ENCODE data around the gene CCSAP. TPM values are rescaled to one million over a fixed set of nuclear protein-coding genes. Genes with fewer than 3 reads are reported as not detected.
A peak's percentile ranks its signal among the peaks of the same experiment; 100 is the strongest.

The CCSAP gene
- total RNA-seq, 1 experiment from 2014 or later, result 8.5 TPM

- no peaks in the 10 kb centered on the region for H3K27me3 ChIP-seq (ENCODE audit: insufficient read depth, low read length)
- no peak overlapping the region for H3K4me2 ChIP-seq (ENCODE audit: insufficient read depth, insufficient read length, low read length)
- H3T11ph ChIP-seq (ENCODE audit: low read length), result no peak overlapping the region
- H3K9me3 ChIP-seq (ENCODE audit: control insufficient read depth, low read depth, low read length), result no peaks in the 10 kb centered on the region
- no peaks in the 10 kb centered on the region; the same call in 1 of the 2 replicates for H3K79me2 ChIP-seq (ENCODE audit: insufficient read depth, low read length)
- H3K18ac ChIP-seq (ENCODE audit: insufficient read length, low read depth, low read length), result no peak overlapping the region
- H2AFZ ChIP-seq (ENCODE audit: low read length), result no peak overlapping the region
- H2BK120ac ChIP-seq (ENCODE audit: low read depth, low read length, poor library complexity, severe bottlenecking), result no peak overlapping the region
- no peak overlapping the region for H3K4me3 Mint-ChIP-seq
- H3K14ac ChIP-seq (ENCODE audit: insufficient read depth, low read length), result no peak overlapping the region
- H3K27ac ChIP-seq (ENCODE audit: insufficient read length, low read depth, low read length), result no peak overlapping the region
- H3K27me3 Mint-ChIP-seq (ENCODE audit: low read depth), result no peaks in the 10 kb centered on the region
- H3K23ac ChIP-seq (ENCODE audit: insufficient read length, low read depth, low read length), result no peak overlapping the region
- no peak overlapping the region for H4K91ac ChIP-seq (ENCODE audit: insufficient read length, low read depth, low read length)
- peaks cover 2 to 26% (median 21%) of the 10 kb centered on the region in 3 experiments; a peak in 6 of 7 replicates for H3K36me3 Mint-ChIP-seq (ENCODE audit: insufficient read depth in 1 of 3, low read depth in 3 of 3)
- H3K9me3 Mint-ChIP-seq, result no peaks in the 10 kb centered on the region
- no peak overlapping the region for H4K8ac ChIP-seq (replicated peaks; ENCODE audit: insufficient read length, low read depth, low read length)
- H4K5ac ChIP-seq (ENCODE audit: insufficient read length, low read depth, low read length), result no peak overlapping the region
- no peak overlapping the region for H2BK5ac ChIP-seq (ENCODE audit: insufficient read length, low read length)
- H2AK5ac ChIP-seq (ENCODE audit: insufficient read length, low read length), result no peak overlapping the region
- no peaks in the 10 kb centered on the region for H3K4me1 ChIP-seq (ENCODE audit: insufficient read depth, low read length)
- H2BK12ac ChIP-seq (ENCODE audit: insufficient read length, low read depth, low read length), result no peak overlapping the region
- DNase-seq, result no peak
- H2BK15ac ChIP-seq (ENCODE audit: low read depth, low read length), result no peak overlapping the region
- H3K27ac Mint-ChIP-seq, result peak overlapping the region in 2 of 3 experiments; percentile 41 to 85; a peak in 3 of 7 replicates
- no peak overlapping the region for H3K9ac ChIP-seq (ENCODE audit: extremely low read depth, insufficient read length, low read length)
- no peaks in the 10 kb centered on the region for H3K23me2 ChIP-seq (ENCODE audit: insufficient read length, low read depth, low read length, poor library complexity, severe bottlenecking)
- WGBS (ENCODE audit: extremely low coverage, insufficient read length, low lambda C conversion rate), result no CpG with 5 or more reads among the region's 7 CpGs
- no peaks in the 10 kb centered on the region for H3K79me1 ChIP-seq (ENCODE audit: insufficient read depth, low read depth, low read length, poor library complexity, severe bottlenecking)
- H3K4me1 Mint-ChIP-seq, result no peaks in the 10 kb centered on the region
- no peak overlapping the region for H3K4ac ChIP-seq (ENCODE audit: low read depth, low read length)
- no peak overlapping the region for H3K56ac ChIP-seq (ENCODE audit: insufficient read length, low read depth, low read length)
- no peaks in the 10 kb centered on the region for H4K20me1 ChIP-seq (ENCODE audit: control insufficient read depth, insufficient read depth, insufficient read length)
- no peak overlapping the region for H2BK20ac ChIP-seq (ENCODE audit: low read depth, low read length, poor library complexity, severe bottlenecking)
- TF ChIP-seq, protein P1, sequence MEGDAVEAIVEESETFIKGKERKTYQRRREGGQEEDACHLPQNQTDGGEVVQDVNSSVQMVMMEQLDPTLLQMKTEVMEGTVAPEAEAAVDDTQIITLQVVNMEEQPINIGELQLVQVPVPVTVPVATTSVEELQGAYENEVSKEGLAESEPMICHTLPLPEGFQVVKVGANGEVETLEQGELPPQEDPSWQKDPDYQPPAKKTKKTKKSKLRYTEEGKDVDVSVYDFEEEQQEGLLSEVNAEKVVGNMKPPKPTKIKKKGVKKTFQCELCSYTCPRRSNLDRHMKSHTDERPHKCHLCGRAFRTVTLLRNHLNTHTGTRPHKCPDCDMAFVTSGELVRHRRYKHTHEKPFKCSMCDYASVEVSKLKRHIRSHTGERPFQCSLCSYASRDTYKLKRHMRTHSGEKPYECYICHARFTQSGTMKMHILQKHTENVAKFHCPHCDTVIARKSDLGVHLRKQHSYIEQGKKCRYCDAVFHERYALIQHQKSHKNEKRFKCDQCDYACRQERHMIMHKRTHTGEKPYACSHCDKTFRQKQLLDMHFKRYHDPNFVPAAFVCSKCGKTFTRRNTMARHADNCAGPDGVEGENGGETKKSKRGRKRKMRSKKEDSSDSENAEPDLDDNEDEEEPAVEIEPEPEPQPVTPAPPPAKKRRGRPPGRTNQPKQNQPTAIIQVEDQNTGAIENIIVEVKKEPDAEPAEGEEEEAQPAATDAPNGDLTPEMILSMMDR (conservative IDR thresholded peaks at IDR 0.05), result no peak
Observed at GRCh38 chr1:229319487-229319886, 23.4 kb downstream of the CCSAP start.
